GM12801 (cell line): Measurements from ENCODE around the gene C2CD4D.

Experiments used
- TF ChIP-seq, protein P1 (sequence below): IDR thresholded peaks from one replicate; pipeline ENCODE4 v1.5.1; 2011; ENCODE audit warnings: control low read depth; ENCODE audit not compliant: insufficient read length; ENCODE audit errors: extremely low read depth

Gene C2CD4D

GRCh38 chr1:151851886-151852285 lies 12.3 kb upstream of the C2CD4D start:
- TF ChIP-seq, protein P1, sequence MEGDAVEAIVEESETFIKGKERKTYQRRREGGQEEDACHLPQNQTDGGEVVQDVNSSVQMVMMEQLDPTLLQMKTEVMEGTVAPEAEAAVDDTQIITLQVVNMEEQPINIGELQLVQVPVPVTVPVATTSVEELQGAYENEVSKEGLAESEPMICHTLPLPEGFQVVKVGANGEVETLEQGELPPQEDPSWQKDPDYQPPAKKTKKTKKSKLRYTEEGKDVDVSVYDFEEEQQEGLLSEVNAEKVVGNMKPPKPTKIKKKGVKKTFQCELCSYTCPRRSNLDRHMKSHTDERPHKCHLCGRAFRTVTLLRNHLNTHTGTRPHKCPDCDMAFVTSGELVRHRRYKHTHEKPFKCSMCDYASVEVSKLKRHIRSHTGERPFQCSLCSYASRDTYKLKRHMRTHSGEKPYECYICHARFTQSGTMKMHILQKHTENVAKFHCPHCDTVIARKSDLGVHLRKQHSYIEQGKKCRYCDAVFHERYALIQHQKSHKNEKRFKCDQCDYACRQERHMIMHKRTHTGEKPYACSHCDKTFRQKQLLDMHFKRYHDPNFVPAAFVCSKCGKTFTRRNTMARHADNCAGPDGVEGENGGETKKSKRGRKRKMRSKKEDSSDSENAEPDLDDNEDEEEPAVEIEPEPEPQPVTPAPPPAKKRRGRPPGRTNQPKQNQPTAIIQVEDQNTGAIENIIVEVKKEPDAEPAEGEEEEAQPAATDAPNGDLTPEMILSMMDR, result no peak

GRCh38 chr1:151849871-151850270 lies 10.3 kb upstream of the C2CD4D start:
- TF ChIP-seq, protein P1, result no peak

DNA sequence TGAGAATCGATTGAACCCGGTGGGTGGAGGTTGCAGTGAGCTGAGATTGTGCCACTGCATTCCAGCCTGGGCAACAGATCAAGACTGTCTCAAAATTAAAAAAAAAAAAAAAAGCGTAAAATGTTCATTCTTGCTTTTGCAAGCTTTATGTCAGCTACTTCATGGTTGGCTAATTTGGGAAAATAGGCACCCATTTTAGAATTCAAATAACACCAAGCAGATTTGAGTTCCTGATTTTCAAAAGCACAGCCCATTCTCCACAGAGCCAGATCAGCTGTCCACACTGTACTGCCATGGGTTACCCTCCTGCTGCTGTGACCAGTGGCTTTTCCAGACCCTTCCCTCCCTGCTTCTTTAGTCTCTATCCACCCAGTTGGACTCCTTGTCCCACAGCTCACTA lies 9.5 kb upstream of the C2CD4D start:
- TF ChIP-seq, protein P1, result no peak

DNA sequence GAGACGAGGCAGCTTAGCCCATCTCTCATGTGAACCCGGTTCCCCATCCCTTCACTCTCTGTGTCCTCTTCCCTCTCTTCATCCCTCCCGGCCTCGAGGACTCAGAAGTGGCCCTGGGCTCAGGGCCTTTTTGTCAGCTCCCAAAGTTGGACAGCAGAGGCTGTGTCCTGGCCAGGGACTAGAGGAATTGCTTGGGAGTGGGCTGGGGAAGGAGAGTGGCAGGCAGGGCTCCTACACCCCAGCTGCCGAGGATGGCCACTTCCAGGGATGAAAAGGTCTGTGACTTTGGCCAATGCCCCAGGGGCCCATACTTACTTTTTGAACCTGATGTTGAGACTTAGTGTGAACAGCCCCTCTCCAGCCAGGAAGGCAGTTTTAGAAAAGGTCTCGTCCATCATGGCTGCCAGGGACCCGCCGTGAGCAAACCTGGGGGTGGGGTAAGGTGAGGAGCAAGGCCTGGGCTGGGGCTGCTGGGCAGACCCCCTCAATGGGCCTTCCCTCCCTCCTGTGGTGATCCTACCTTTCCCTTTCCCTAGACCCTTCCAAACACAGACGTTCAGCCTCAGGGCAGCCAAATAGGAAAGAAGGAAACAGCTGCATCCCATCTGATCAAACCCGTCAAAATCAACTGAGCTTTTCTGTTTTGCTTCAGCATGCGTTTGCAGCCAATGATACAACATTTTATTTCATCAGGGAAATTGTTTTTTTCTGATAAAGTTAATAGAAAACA lies 8.4 kb upstream of the C2CD4D start:
- TF ChIP-seq, protein P1, result no peak

- TF ChIP-seq, protein P1, result no peak
Measured at GRCh38 chr1:151846686-151847237, 7.1 kb upstream of the C2CD4D start.

DNA sequence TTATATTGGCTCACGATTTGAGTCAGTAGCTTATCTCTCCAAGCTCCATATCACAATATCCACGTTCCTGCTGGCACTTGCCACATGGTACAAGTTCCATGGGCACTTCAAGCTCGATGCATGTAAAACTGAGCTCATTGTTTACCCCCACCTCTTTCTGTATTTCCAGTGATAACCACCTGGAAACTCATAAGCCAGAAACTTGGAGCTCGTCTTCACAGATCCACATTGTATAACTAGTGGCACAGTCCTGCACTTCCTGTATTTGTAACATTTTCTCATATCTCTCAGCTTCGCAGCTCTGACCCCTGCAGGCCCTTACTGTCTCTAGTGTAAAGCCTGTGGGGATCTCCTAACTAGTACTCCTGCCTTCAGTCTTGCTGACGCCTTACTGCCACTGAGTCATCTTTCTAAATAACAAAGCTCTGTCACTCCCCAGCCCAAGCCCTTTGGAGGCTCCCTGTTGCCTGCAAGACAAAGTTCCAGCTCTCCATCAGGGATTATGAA lies 6.5 kb upstream of the C2CD4D start:
- TF ChIP-seq, protein P1, result no peak

GRCh38 chr1:151843398-151843797 lies 3.8 kb upstream of the C2CD4D start:
- TF ChIP-seq, protein P1, result no peak
